HepG2 (cell line): ENCODE data around the gene GABBR2. TPM values are rescaled to one million over a fixed set of nuclear protein-coding genes. Genes with fewer than 3 reads are reported as not detected.

Experiments
- ATAC-seq: fragments of 200-7000 bp; cut with Tn5 transposase; 3 replicates; pipeline ENCODE4 v1.9.1; 2020; ENCODE audit warnings: mild to moderate bottlenecking, moderate library complexity
- BruUV-seq: library from RNA; stranded (reverse); fragments of 400-500 nt; replicated peaks from 2 replicates; lab custom pipeline; 2021; lab: Mats Ljungman, UMichigan
- CTCF ChIA-PET: fragments of 300-600 bp; formaldehyde crosslinking; extraction: SDS; loops from one replicate; lab custom pipeline; 2021; ENCODE audit warnings: low total read pairs, inconsistent platforms, low intra/inter-chr PET ratio; lab: Yijun Ruan, JAX
- POLR2A ChIA-PET: fragments of 350-600 bp; sonication (Branson Sonifier 250); formaldehyde crosslinking; loops from one replicate; lab custom pipeline; 2020; ENCODE audit warnings: antibody characterized with exemption, inconsistent platforms; lab: Yijun Ruan, JAX
- DNase-seq: peaks from one replicate; pipeline ENCODE4 v3.0.0-alpha.2; 2015; ENCODE audit warnings: low spot score
- FAIRE-seq: peaks from 3 replicates; lab custom pipeline; 2011; peaks lifted over from hg19 to GRCh38; lab: Jason Lieb, UNC
- H2AFZ ChIP-seq: one replicate; pipeline ENCODE4 v1.6.1; 2011; ENCODE audit warnings: low read length, inconsistent platforms
- H3K27ac ChIP-seq: fragments of 300-600 bp; 3 replicates; pipeline ENCODE4 v1.8.0; 2011; ENCODE audit warnings: mixed run types, mild to moderate bottlenecking, mixed read lengths, low read length, inconsistent platforms; ENCODE audit not compliant: insufficient read depth; ENCODE audit errors: extremely low read length
- H3K27me3 ChIP-seq, 2 experiments: fragments of 200-600 bp in 1 of 2; 2 replicates in 1 of 2; 3 replicates in 1 of 2; pipeline versions ENCODE4 v1.6.0 to v1.8.0; 2011; ENCODE audit warnings: low read length in 2 of 2, mild to moderate bottlenecking in 2 of 2, moderate library complexity in 2 of 2, inconsistent platforms in 1 of 2; ENCODE audit not compliant: insufficient read depth in 2 of 2, control insufficient read depth in 1 of 2
- H3K36me3 ChIP-seq, 2 experiments: fragments of 200-600 bp in 1 of 2; replicated peaks in 1 of 2; 2 replicates in 1 of 2; 3 replicates in 1 of 2; pipeline versions ENCODE4 v1.5.1 to v1.8.0; 2011; ENCODE audit warnings: low read length in 2 of 2, inconsistent platforms in 1 of 2; ENCODE audit not compliant: insufficient read depth in 2 of 2, control insufficient read depth in 1 of 2
- H3K4me1 ChIP-seq: 2 replicates; pipeline ENCODE4 v1.5.1; 2012; ENCODE audit warnings: low read length, inconsistent platforms; ENCODE audit not compliant: insufficient read depth
- H3K4me2 ChIP-seq: 2 replicates; pipeline ENCODE4 v1.6.0; 2011; ENCODE audit warnings: low read depth, low read length, inconsistent platforms
- H3K4me3 ChIP-seq, 3 experiments: fragments of 200-600 bp in 1 of 3; sonication (generic), shearing (Covaris generic) in 1 of 3; replicated peaks in 1 of 3; 2 replicates each; pipeline ENCODE4 v1.5.1; 2011 to 2016; ENCODE audit warnings: low read length in 3 of 3, inconsistent platforms in 2 of 3, low read depth in 2 of 3, mild to moderate bottlenecking in 2 of 3, control low read depth in 1 of 3, mixed read lengths in 1 of 3; ENCODE audit not compliant: insufficient read depth in 1 of 3
- H3K79me2 ChIP-seq: one replicate; pipeline ENCODE4 v1.6.1; 2011; ENCODE audit warnings: low read length, inconsistent platforms; ENCODE audit not compliant: insufficient read depth
- H3K9ac ChIP-seq: 2 replicates; pipeline ENCODE4 v1.6.0; 2011; ENCODE audit warnings: mild to moderate bottlenecking, low read depth, low read length, inconsistent platforms; ENCODE audit not compliant: insufficient read depth
- H3K9me3 ChIP-seq: 2 replicates; pipeline ENCODE4 v1.5.1; 2012; ENCODE audit warnings: mild to moderate bottlenecking, low read length
- H4K20me1 ChIP-seq: 2 replicates; pipeline ENCODE4 v1.6.0; 2011; ENCODE audit warnings: inconsistent platforms, mild to moderate bottlenecking, low read length, moderate library complexity; ENCODE audit not compliant: insufficient read depth
- ARNT2 ChIP-seq: sonication (generic); formaldehyde crosslinking; IDR thresholded peaks from 2 replicates; pipeline ENCODE4 v1.8.0; 2022; ENCODE audit warnings: mild to moderate bottlenecking, low read depth, missing genetic modification reagents, moderate library complexity
- EP300 ChIP-seq, 3 experiments: sonication (generic) in 1 of 3; formaldehyde crosslinking in 1 of 3; IDR thresholded peaks; 2 replicates each; pipeline versions ENCODE4 v1.5.1 to v1.6.1; 2011 to 2020; ENCODE audit warnings: low read depth in 2 of 3, low read length in 2 of 3, borderline replicate concordance in 1 of 3, improper control_type of control experiment in 1 of 3, mild to moderate bottlenecking in 1 of 3, missing genetic modification reagents in 1 of 3, moderate library complexity in 1 of 3
- FOXK1 ChIP-seq: sonication (generic); formaldehyde crosslinking; IDR thresholded peaks from 2 replicates; pipeline ENCODE4 v1.4.0; 2020; ENCODE audit warnings: low read depth, missing genetic modification reagents, borderline replicate concordance
- KDM6A ChIP-seq: IDR thresholded peaks from 2 replicates; pipeline ENCODE4 v1.6.1; 2016; ENCODE audit warnings: low read depth
- NAIF1 ChIP-seq: sonication (generic); formaldehyde crosslinking; IDR thresholded peaks from 2 replicates; pipeline ENCODE4 v1.5.0; 2020; ENCODE audit warnings: mild to moderate bottlenecking, missing genetic modification reagents, borderline replicate concordance
- NFIC ChIP-seq: IDR thresholded peaks from 2 replicates; pipeline ENCODE4 v1.6.1; 2012; ENCODE audit warnings: mild to moderate bottlenecking, low read length, inconsistent platforms
- NR2C2 ChIP-seq: sonication (generic); formaldehyde crosslinking; IDR thresholded peaks from 2 replicates; pipeline ENCODE4 v1.4.0; 2020; ENCODE audit warnings: missing genetic modification reagents, mild to moderate bottlenecking, moderate library complexity, borderline replicate concordance
- SKI ChIP-seq: fragments of 450-650 bp; IDR thresholded peaks from one replicate; pipeline ENCODE4 v1.6.1; 2018; ENCODE audit warnings: mild to moderate bottlenecking; ENCODE audit not compliant: partially characterized antibody
- STAT5B ChIP-seq: sonication (generic); formaldehyde crosslinking; IDR thresholded peaks from 2 replicates; pipeline ENCODE4 v1.4.0; 2020; ENCODE audit warnings: missing genetic modification reagents
- TERF1 ChIP-seq: sonication (generic); formaldehyde crosslinking; IDR thresholded peaks from 2 replicates; pipeline ENCODE4 v1.8.0; 2022; ENCODE audit warnings: mild to moderate bottlenecking, missing genetic modification reagents, moderate library complexity
- TRIM24 ChIP-seq: sonication (generic); formaldehyde crosslinking; IDR thresholded peaks from 2 replicates; pipeline ENCODE4 v1.8.0; 2022; ENCODE audit warnings: mild to moderate bottlenecking, missing genetic modification reagents
- ZBTB1 ChIP-seq: sonication (generic); formaldehyde crosslinking; IDR thresholded peaks from 2 replicates; pipeline ENCODE4 v1.4.0; 2020; ENCODE audit warnings: missing genetic modification reagents, borderline replicate concordance
- ZBTB14 ChIP-seq: sonication (generic); formaldehyde crosslinking; IDR thresholded peaks from 2 replicates; pipeline ENCODE4 v1.4.0; 2020; ENCODE audit warnings: missing genetic modification reagents
- ZBTB39 ChIP-seq: sonication (generic); formaldehyde crosslinking; IDR thresholded peaks from 2 replicates; pipeline ENCODE4 v1.5.0; 2020; ENCODE audit warnings: missing genetic modification reagents
- ZFP41 ChIP-seq: sonication (generic); formaldehyde crosslinking; IDR thresholded peaks from 2 replicates; pipeline ENCODE4 v1.4.0; 2020; ENCODE audit warnings: mild to moderate bottlenecking, missing genetic modification reagents, borderline replicate concordance
- ZNF12 ChIP-seq: sonication (generic); formaldehyde crosslinking; IDR thresholded peaks from 2 replicates; pipeline ENCODE4 v1.5.0; 2020; ENCODE audit warnings: missing genetic modification reagents
- ZNF225 ChIP-seq: sonication (generic); formaldehyde crosslinking; IDR thresholded peaks from 2 replicates; pipeline ENCODE4 v1.4.0; 2020; ENCODE audit warnings: mild to moderate bottlenecking, missing genetic modification reagents
- ZNF296 ChIP-seq: sonication (generic); formaldehyde crosslinking; conservative IDR thresholded peaks from 2 replicates; pipeline ENCODE4 v1.5.0; 2020; ENCODE audit warnings: mild to moderate bottlenecking, missing genetic modification reagents
- ZNF329 ChIP-seq: sonication (generic); formaldehyde crosslinking; IDR thresholded peaks from 2 replicates; pipeline ENCODE4 v1.9.0; 2021; ENCODE audit warnings: low read depth, mild to moderate bottlenecking, missing genetic modification reagents
- ZNF577 ChIP-seq: sonication (generic); formaldehyde crosslinking; IDR thresholded peaks from 2 replicates; pipeline ENCODE4 v1.4.0; 2020; ENCODE audit warnings: mild to moderate bottlenecking, low read depth, missing genetic modification reagents, borderline replicate concordance
- in situ Hi-C: cut with HindIII; loops from 2 replicates; pipeline ENCODE4 v1.10.0; 2017; ENCODE audit warnings: low pct_unique_long_range_greater_than_20kb; ENCODE audit not compliant: extremely low pct_ligation_motif_present
- intact Hi-C: fragments of 100-400 bp; cut with micrococcal nuclease; formaldehyde crosslinking; loops from one replicate; pipeline ENCODE4 v1.10.0; 2022; ENCODE audit not compliant: unreplicated experiment
- polyA plus RNA-seq, 8 experiments: library from polyadenylated mRNA; depleted of rRNA in 3 of 8; stranded (reverse) in 7 of 8; unstranded in 1 of 8; fragments of >200 nt; fragmentation: Illumina TruSeq in 4 of 8; extraction: Trizol in 4 of 8; gene quantifications; 2 replicates each; pipeline versions ENCODE4 v1.2.1 to v1.2.3, GENCODE V29; 2011 to 2016; ENCODE audit warnings: low read depth in 4 of 8, missing spikeins in 1 of 8, mixed read lengths in 1 of 8; ENCODE audit not compliant: insufficient read depth in 1 of 8
- total RNA-seq, 5 experiments: library from RNA; depleted of rRNA; stranded (reverse); fragments of >200 nt; fragmentation: Illumina TruSeq; extraction: Trizol; gene quantifications; 2 replicates each; pipeline ENCODE4 v1.2.3, GENCODE V29; 2016; ENCODE audit warnings: low read depth in 1 of 5

The GABBR2 gene
- total and polyA plus RNA-seq, 2 of the 13 experiments (the other 11 are each of a cell fraction or from before 2014, with no cell fraction given): 0.02 TPM; not detected in 1

GRCh38 chr9:98597236-98597771, 111.4 kb downstream of the GABBR2 start:
- H3K4me1 ChIP-seq: peaks cover 8% of the 10 kb centered on the region; the same call in 1 of the 2 replicates
- H3K27ac ChIP-seq: no peak overlapping the region
- FAIRE-seq (no peak), DNase-seq (no peak), ATAC-seq (no peak)
- H2AFZ ChIP-seq: no peak overlapping the region
- no peak overlapping the region for H3K4me2 ChIP-seq
- intact Hi-C loops (no loop called here), in situ Hi-C loops (no loop called here)
- H3K79me2 ChIP-seq: no peaks in the 10 kb centered on the region
- TF ChIP-seq NFIC (no peak), STAT5B (CRISPR knock-in tag) (no peak), ZNF296 (CRISPR knock-in tag) (no peak), TRIM24 (CRISPR knock-in tag) (no peak), FOXK1 (CRISPR knock-in tag) (no peak), ZNF329 (no peak), ARNT2 (CRISPR knock-in tag) (no peak), KDM6A (CRISPR knock-in tag) (no peak), NR2C2 (CRISPR knock-in tag) (no peak), ZBTB1 (CRISPR knock-in tag) (no peak), ZNF577 (CRISPR knock-in tag) (no peak), SKI (no peak), ZBTB39 (CRISPR knock-in tag) (no peak), NAIF1 (no peak), EP300 (IDR thresholded peaks at IDR 0.05; ENCODE audit: low read depth in 2 of 2, low read length in 2 of 2) (no peak), EP300 (CRISPR knock-in tag; IDR thresholded peaks at IDR 0.05; ENCODE audit: borderline replicate concordance) (no peak), TERF1 (CRISPR knock-in tag) (no peak), ZBTB14 (no peak), ZNF12 (CRISPR knock-in tag) (no peak), ZFP41 (CRISPR knock-in tag) (no peak), ZNF225 (CRISPR knock-in tag) (no peak)
- no TSS peak for BruUV-seq
- H3K4me3 ChIP-seq: no peak overlapping the region
- no peaks in the 10 kb centered on the region for H3K36me3 ChIP-seq
- no peaks in the 10 kb centered on the region; the same call in 1 of the 2 replicates for H4K20me1 ChIP-seq
- no peaks in the 10 kb centered on the region for H3K9me3 ChIP-seq
- CTCF ChIA-PET: no interaction called here
- 0 out of 5 replicates have a peak, but pooled peaks cover 0 to 8% of the 10 kb centered on the region in 2 experiments for H3K27me3 ChIP-seq
- no peak overlapping the region for H3K9ac ChIP-seq
- POLR2A ChIA-PET: no interaction called here
